BLaER1 (cell line): ENCODE results near the gene CDC45.

Experiments
- H3K27ac ChIP-seq: shearing (Covaris generic); formaldehyde crosslinking; 2 replicates; pipeline ENCODE4 v1.8.1; 2022
- H3K27me3 ChIP-seq: shearing (Covaris generic); formaldehyde crosslinking; 2 replicates; pipeline ENCODE4 v1.8.1; 2022
- H3K36me3 ChIP-seq: shearing (Covaris generic); formaldehyde crosslinking; 2 replicates; pipeline ENCODE4 v1.8.1; 2022
- H3K4me1 ChIP-seq: shearing (Covaris generic); formaldehyde crosslinking; 2 replicates; pipeline ENCODE4 v1.8.1; 2022
- H3K4me2 ChIP-seq: shearing (Covaris generic); formaldehyde crosslinking; 2 replicates; pipeline ENCODE4 v1.8.1; 2022
- H3K4me3 ChIP-seq: shearing (Covaris generic); formaldehyde crosslinking; 2 replicates; pipeline ENCODE4 v1.8.1; 2022
- H3K9ac ChIP-seq: shearing (Covaris generic); formaldehyde crosslinking; 2 replicates; pipeline ENCODE4 v1.8.1; 2022
- H3K9me3 ChIP-seq: shearing (Covaris generic); formaldehyde crosslinking; 2 replicates; pipeline ENCODE4 v1.8.1; 2022
- H4K20me1 ChIP-seq: shearing (Covaris generic); formaldehyde crosslinking; 2 replicates; pipeline ENCODE4 v1.8.1; 2022
- Cebpa-rat ChIP-seq: shearing (Covaris generic); IDR thresholded peaks from 2 replicates; pipeline ENCODE4 v1.8.1; 2022

The CDC45 gene

DNA sequence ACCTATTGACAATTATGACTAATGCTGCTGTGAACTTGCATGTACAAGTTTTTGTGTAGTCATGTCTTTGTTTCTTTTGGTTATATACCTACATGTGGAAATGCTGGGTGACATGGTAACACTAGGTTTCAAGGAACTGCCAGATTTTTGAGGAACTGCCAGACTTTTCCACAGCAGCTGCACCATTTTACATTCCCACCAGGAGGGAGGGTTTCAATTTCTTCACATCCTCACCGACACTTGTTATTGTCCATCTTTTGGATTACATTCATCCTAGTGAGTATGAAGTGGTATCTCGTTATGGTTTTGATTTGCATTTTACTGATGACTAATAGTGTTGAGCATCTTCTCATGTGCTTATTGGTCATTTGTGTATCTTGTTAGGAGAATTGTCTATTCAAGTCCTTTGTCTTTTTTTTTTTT is 31.2 kb downstream of the CDC45 start:
- no peaks in the 10 kb centered on the region; the same call in 1 of the 2 replicates for H4K20me1 ChIP-seq
- H3K4me3 ChIP-seq = no peak overlapping the region
- H3K9me3 ChIP-seq = no peaks in the 10 kb centered on the region
- TF ChIP-seq Cebpa-rat = no peak
- no peaks in the 10 kb centered on the region for H3K27me3 ChIP-seq
- no peak overlapping the region for H3K27ac ChIP-seq
- no peak overlapping the region for H3K4me2 ChIP-seq
- H3K4me1 ChIP-seq = peaks cover 5% of the 10 kb centered on the region
- no peak overlapping the region for H3K9ac ChIP-seq
- H3K36me3 ChIP-seq = peaks cover 98% of the 10 kb centered on the region

DNA sequence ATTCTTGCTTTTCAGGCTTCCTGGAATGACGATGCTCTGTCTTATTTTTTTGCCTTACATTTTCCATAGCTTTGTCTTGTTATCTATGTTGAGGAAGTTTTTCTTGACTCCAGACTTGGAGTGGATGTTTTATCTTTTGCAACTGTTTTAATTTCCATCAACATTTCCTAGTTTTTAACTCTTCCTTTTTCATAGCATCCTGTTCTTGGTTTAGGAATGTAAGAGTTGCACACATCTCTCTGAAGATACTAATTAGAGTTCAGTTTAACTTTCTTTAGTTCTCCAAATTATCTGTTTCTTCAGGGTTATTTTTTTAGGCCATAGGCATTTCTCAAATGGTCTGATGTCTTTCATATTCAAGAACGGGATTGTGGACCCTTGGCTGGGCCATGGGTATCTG is 34.1 kb downstream of the CDC45 start:
- Histone ChIP-seq H4K20me1 (no peaks in the 10 kb centered on the region), H3K36me3 (peaks cover 99% of the 10 kb centered on the region), H3K4me3 (no peak overlapping the region), H3K4me1 (no peaks in the 10 kb centered on the region), H3K9me3 (no peaks in the 10 kb centered on the region), H3K27ac (no peak overlapping the region), H3K27me3 (no peaks in the 10 kb centered on the region), H3K4me2 (no peak overlapping the region), H3K9ac (no peak overlapping the region)
- no peak for TF ChIP-seq Cebpa-rat

DNA sequence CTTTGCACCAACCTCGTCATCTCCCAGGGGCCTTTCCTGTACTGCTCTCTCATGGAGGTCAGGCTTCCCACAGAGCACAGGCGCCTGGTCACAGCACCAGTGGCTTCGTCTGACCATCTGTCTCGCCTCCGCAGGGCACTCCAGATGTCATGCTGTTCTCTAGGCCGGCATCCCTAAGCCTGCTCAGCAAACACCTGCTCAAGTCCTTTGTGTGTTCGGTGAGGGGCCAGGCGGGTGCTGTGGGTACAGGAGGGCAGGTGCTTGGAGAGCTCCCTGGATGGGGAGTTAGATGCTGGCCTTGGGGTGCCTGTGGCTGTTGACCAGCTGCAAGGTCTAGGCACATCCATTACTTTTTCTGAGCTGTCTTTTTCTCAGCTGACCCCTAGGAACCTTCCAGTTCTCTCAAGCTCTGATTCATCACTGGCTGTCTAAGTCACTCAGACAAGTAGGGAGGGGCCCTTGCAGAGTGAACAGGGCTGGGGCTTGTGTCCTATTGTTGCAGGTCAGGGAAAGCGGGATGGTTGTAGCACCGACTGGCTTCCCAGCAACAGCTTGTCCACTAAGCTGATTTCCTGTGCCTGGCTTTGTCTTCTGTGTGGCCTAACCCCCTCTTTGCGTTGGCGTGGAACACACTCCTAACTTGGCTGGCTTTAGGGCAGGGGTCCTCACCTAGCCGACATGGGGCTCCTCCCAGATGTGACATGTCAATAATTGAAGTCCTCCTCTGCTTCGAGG is 35.3 kb downstream of the CDC45 start:
- no peak overlapping the region for H3K9ac ChIP-seq
- H3K9me3 ChIP-seq = no peaks in the 10 kb centered on the region
- no peak overlapping the region for H3K4me3 ChIP-seq
- H3K27ac ChIP-seq = no peak overlapping the region
- H3K4me1 ChIP-seq = no peaks in the 10 kb centered on the region
- peaks cover 100% of the 10 kb centered on the region for H3K36me3 ChIP-seq
- H3K4me2 ChIP-seq = no peak overlapping the region
- H3K27me3 ChIP-seq = no peaks in the 10 kb centered on the region
- no peak for TF ChIP-seq Cebpa-rat
- no peaks in the 10 kb centered on the region for H4K20me1 ChIP-seq

DNA sequence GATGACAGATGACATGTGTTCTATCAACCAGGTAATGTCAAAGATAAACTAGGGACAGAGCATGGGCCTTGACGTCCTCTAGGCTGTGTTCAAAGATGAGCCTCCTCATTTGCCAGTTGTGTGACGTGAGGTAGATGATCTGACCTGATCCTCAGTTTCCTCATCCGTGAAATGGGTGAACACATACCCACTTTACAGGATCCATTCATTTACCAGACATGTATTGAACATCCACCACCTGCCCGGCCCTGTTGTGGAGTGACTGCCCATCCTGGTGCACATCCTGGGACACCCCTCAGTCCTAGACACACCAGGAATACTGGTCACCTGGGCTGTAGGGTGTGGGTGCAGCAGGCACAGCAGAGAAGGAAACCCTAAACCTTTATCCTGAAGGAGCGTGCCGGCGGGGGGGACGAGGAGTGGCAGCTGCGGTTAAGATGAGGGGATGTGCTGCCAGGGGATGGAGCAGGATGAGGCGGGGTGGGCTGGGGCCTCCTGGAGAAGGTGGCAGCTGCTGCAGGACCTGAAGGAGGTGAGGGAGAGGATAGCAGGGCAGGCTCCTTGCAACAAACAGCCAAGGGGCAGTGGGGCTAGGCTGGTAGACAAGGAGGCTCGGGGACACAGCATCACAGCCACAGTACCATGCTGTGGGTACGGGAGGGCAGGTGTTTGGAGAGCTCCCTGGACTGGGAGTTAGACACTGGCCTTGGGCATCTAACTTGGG is 36.1 kb downstream of the CDC45 start:
- H3K4me1 ChIP-seq = no peaks in the 10 kb centered on the region
- H3K4me3 ChIP-seq = no peak overlapping the region
- H4K20me1 ChIP-seq = no peaks in the 10 kb centered on the region
- H3K4me2 ChIP-seq = no peak overlapping the region
- peaks cover 100% of the 10 kb centered on the region for H3K36me3 ChIP-seq
- H3K9ac ChIP-seq = no peak overlapping the region
- no peak overlapping the region for H3K27ac ChIP-seq
- no peaks in the 10 kb centered on the region for H3K9me3 ChIP-seq
- H3K27me3 ChIP-seq = no peaks in the 10 kb centered on the region
- TF ChIP-seq Cebpa-rat = no peak

DNA sequence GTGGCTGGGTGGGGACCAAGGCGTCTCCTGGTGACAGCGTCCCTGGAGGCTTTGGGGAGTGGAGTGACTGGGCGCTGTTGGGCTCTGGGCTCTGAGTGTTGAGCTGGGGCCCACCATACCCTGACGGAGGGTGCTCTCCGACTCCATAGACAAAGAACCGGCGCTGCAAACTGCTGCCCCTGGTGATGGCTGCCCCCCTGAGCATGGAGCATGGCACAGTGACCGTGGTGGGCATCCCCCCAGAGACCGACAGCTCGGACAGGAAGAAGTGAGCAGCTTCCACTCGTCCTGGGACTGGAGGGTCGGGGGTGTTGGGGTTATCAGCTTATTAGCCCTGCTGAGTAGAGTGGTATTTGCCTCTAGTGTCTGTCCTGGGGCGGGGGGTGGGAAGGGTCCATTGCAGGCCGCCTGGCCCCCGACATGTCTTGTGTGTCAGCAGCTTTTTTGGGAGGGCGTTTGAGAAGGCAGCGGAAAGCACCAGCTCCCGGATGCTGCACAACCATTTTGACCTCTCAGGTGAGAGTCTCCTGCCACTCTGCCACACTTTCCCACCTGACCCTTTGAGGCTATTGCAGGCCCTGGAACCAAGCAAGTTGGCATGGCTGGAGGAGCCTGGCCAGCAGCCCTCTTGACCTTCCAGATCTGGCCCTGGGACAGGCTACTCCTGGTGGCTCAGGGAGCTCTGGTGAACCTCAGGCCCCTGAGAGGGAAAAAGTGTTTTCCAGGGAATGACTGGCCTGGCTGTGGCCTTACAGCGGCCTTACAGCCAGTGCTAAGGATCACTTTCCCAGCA is 36.9 kb downstream of the CDC45 start:
- no peak for TF ChIP-seq Cebpa-rat
- H3K4me3 ChIP-seq = no peak overlapping the region
- no peaks in the 10 kb centered on the region for H3K4me1 ChIP-seq
- H3K27ac ChIP-seq = no peak overlapping the region
- no peaks in the 10 kb centered on the region for H3K27me3 ChIP-seq
- peaks cover 100% of the 10 kb centered on the region for H3K36me3 ChIP-seq
- no peak overlapping the region for H3K4me2 ChIP-seq
- no peaks in the 10 kb centered on the region for H3K9me3 ChIP-seq
- H3K9ac ChIP-seq = no peak overlapping the region
- peaks cover 3% of the 10 kb centered on the region; the same call in 1 of the 2 replicates for H4K20me1 ChIP-seq

DNA sequence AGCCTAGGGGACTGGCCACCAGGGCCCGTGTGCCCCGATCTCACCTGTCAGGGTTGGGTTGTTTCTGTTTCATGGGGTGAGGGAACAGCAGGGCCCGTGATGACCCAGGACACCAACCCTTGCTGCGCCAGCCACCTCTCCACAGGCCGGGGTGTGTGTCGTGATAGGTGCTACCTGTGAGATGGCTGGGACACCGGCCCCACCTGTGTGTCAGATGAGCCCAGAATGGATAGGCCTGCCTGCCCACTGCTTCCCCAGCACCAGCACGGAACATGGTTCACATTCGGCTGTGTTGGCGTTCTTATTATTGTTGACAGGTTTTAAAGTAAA is 37.4 kb downstream of the CDC45 start:
- no peak overlapping the region for H3K27ac ChIP-seq
- no peak overlapping the region for H3K9ac ChIP-seq
- H3K4me1 ChIP-seq = no peaks in the 10 kb centered on the region
- peaks cover 4% of the 10 kb centered on the region for H3K27me3 ChIP-seq
- H3K4me2 ChIP-seq = no peak overlapping the region
- peaks cover 9% of the 10 kb centered on the region; the same call in 1 of the 2 replicates for H4K20me1 ChIP-seq
- H3K36me3 ChIP-seq = peaks cover 100% of the 10 kb centered on the region
- no peaks in the 10 kb centered on the region for H3K9me3 ChIP-seq
- no peak for TF ChIP-seq Cebpa-rat
- no peak overlapping the region for H3K4me3 ChIP-seq

DNA sequence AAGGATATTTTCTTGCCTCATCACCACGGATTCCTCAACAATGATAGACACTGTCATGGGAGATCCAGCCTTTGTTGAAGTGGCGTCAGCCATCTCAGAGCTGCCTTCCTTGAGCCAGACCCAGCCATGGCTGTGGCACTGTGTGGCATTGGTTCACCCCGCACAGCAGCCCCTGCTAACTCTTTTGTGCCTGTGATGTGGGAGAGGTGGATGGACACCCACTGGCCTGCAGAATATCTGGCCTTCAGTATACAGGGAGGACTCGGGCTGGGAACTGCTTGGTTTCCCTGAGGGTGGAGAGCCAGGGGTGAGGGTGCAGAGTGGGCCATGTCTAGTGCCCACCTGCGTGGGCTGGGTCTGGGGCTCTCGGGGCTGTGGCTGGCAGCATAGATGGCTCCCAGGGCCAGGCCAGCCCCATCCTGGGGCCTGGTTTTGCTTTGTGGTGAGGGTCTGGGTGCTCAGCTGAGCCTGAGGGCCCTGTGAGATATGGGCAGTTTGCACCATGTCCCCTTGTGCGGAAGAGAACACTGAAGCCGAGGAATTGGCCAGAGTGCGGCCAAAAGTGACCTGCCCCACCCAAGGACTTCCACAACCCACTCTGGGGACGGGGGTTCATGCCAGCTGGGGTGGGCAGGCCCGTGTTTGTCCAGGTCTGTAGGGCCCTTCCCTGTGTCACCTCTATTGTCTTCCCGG is 38.3 kb downstream of the CDC45 start:
- Histone ChIP-seq H3K4me3 (no peak overlapping the region), H4K20me1 (peaks cover 18% of the 10 kb centered on the region; the same call in 1 of the 2 replicates), H3K27ac (no peak overlapping the region), H3K27me3 (peaks cover 13% of the 10 kb centered on the region), H3K9ac (no peak overlapping the region), H3K9me3 (no peaks in the 10 kb centered on the region), H3K4me1 (no peaks in the 10 kb centered on the region), H3K4me2 (no peak overlapping the region), H3K36me3 (peaks cover 94% of the 10 kb centered on the region)
- no peak for TF ChIP-seq Cebpa-rat

DNA sequence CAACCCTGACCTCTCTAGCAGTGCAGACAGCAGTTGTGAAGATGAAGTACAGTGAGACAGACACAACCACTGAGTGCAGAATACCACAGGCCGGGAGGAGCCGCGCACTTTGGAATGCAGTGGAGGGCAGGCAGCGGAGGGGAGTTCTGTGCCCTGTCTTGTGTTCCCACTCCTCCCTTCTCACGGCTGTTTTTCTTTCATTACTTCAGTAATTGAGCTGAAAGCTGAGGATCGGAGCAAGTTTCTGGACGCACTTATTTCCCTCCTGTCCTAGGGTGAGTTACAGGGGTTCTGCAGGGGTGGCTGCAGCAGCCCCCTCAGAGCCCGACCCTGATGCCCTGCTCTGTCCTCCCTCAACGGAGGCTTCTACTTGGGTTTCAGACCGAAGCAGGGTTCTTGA is 38.9 kb downstream of the CDC45 start:
- no peaks in the 10 kb centered on the region for H3K9me3 ChIP-seq
- H3K36me3 ChIP-seq = peaks cover 88% of the 10 kb centered on the region
- H3K9ac ChIP-seq = no peak overlapping the region
- no peak overlapping the region for H3K4me3 ChIP-seq
- H3K27ac ChIP-seq = no peak overlapping the region
- H3K4me1 ChIP-seq = no peaks in the 10 kb centered on the region
- no peak for TF ChIP-seq Cebpa-rat
- no peak overlapping the region for H3K4me2 ChIP-seq
- peaks cover 24% of the 10 kb centered on the region; the same call in 1 of the 2 replicates for H4K20me1 ChIP-seq
- H3K27me3 ChIP-seq = peaks cover 19% of the 10 kb centered on the region

DNA sequence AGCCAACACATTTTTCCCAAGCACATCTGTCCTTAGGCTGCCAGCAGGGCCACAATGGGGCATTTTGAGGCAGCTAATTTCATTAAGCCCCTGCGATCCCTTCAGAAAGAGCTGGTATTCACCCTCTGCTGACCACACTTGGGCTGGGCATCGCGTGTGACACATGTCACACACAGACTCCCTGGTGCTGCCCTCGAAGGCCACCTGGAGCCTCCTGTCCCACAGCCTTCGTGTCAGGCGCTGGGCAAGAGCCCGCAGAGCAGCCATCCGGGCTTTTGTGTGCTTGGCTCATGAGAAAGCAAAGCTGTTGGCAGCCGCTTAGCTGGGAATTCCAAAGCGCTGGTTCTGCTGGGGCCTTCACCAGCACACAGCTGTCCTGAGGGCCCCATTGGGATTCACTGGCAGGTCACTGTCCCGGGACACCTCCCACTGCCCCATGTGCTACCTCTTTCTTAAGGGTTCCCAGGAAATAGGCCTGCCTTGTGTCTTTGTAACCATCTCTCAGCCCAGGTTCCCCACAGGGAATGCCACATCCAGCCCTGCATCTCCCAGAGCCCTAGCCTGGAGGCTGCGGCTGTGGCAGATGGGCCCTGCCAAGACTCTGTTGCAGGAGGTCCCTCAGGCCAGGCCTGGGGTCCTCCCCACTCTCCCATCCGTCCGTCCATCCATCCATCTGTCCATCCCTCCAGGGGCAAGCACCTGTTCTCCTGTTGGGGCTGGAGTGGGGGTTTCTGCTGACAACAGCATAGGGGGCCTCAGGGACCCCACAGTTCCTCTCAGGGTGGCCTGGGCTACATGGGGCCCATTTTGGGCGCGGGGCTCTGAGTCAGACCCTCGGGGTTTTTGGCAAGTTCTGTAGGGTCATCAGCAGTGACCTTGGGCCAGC is 39.6 kb downstream of the CDC45 start:
- Histone ChIP-seq H3K4me2 (no peak overlapping the region), H3K9me3 (no peaks in the 10 kb centered on the region), H4K20me1 (peaks cover 30% of the 10 kb centered on the region; the same call in 1 of the 2 replicates), H3K27me3 (peaks cover 25% of the 10 kb centered on the region), H3K4me1 (no peaks in the 10 kb centered on the region), H3K9ac (no peak overlapping the region), H3K4me3 (no peak overlapping the region), H3K27ac (no peak overlapping the region), H3K36me3 (peaks cover 82% of the 10 kb centered on the region)
- no peak for TF ChIP-seq Cebpa-rat
